Measurements from ENCODE around the gene TCP11L2.
A peak's percentile ranks its signal among the peaks of the same experiment; 100 is the strongest.
"Not testable (repeated sequence)": the region's sequence is repeated elsewhere in the genome, so short reads cannot be mapped to it uniquely, and the experiment has no call there.

The TCP11L2 gene

GRCh38 chr12:106308121-106308520 is 5.6 kb downstream of the TCP11L2 start:
- DNase-seq = no peak

GRCh38 chr12:106308611-106309010 is 6.1 kb downstream of the TCP11L2 start:
- DNase-seq = no peak

GRCh38 chr12:106309671-106310505 is 7.4 kb downstream of the TCP11L2 start:
- DNase-seq = no peak

- no peak for DNase-seq
Observed at GRCh38 chr12:106310687-106311086, 8.2 kb downstream of the TCP11L2 start.

GRCh38 chr12:106311139-106311538 is 8.6 kb downstream of the TCP11L2 start:
- no peak for DNase-seq

- DNase-seq = not testable (repeated sequence)
Observed at GRCh38 chr12:106313413-106313812, 10.9 kb downstream of the TCP11L2 start.

- DNase-seq = no peak
Observed at GRCh38 chr12:106315523-106315922, 13.0 kb downstream of the TCP11L2 start.

GRCh38 chr12:106317406-106318082 is 15.0 kb downstream of the TCP11L2 start:
- peak; percentile 63 for DNase-seq

- DNase-seq = no peak
Observed at GRCh38 chr12:106321139-106321850, 18.8 kb downstream of the TCP11L2 start.

GRCh38 chr12:106323537-106323936 is 21.0 kb downstream of the TCP11L2 start:
- no peak for DNase-seq

GRCh38 chr12:106327309-106327869 is 24.9 kb downstream of the TCP11L2 start:
- DNase-seq = no peak

- no peak for DNase-seq
Observed at GRCh38 chr12:106328735-106329134, 26.2 kb downstream of the TCP11L2 start.

GRCh38 chr12:106329231-106329982 is 26.9 kb downstream of the TCP11L2 start:
- no peak for DNase-seq

- DNase-seq = peak; percentile 54
Observed at GRCh38 chr12:106331599-106331998, 29.1 kb downstream of the TCP11L2 start.

GRCh38 chr12:106332536-106332935 is 30.0 kb downstream of the TCP11L2 start:
- DNase-seq = no peak

- no peak for DNase-seq
Observed at GRCh38 chr12:106333010-106333409, 30.5 kb downstream of the TCP11L2 start.

GRCh38 chr12:106333756-106334155 is 31.2 kb downstream of the TCP11L2 start:
- no peak for DNase-seq

- DNase-seq = peak; percentile 20
Observed at GRCh38 chr12:106341086-106341877, 38.7 kb downstream of the TCP11L2 start.

GRCh38 chr12:106342397-106343213 is 40.1 kb downstream of the TCP11L2 start:
- no peak for DNase-seq

- DNase-seq = no peak
Observed at GRCh38 chr12:106343214-106343528, 40.6 kb downstream of the TCP11L2 start.

- no peak for DNase-seq
Observed at GRCh38 chr12:106344131-106344530, 41.6 kb downstream of the TCP11L2 start.

All from NCI-H2171 treated with DMSO at 0.1 percent for 48 hours (cell line).